ENCODE measurements around the gene DPH1. TPM values are rescaled to one million over a fixed set of nuclear protein-coding genes. Genes with fewer than 3 reads are reported as not detected.

The DPH1 gene
- total RNA-seq, 6 donors from 2014 or later = 28.8 to 129 (median 45.1) TPM

GRCh38 chr17:2054262-2054511 is 24.2 kb downstream of the DPH1 start:
- 14% methylated on average over 5 of the region's 16 CpGs; no CpG with 5 or more reads in 1 of the 2 donors for WGBS, 2 donors
- Histone ChIP-seq H3K27ac (peak overlapping the region in 3 of 4 donors; percentile 86 to 96 (median 93)), H3K9me3 (no peaks in the 10 kb centered on the region)

GRCh38 chr17:2054512-2055291 is 24.7 kb downstream of the DPH1 start, which contains the start of gene HIC1:
Gene HIC1, plus strand, starts transcription at chr17:2055103. Its CDS starts 1,588 bp downstream, at chr17:2056691.
- no peaks in the 10 kb centered on the region for H3K9me3 ChIP-seq
- TF ChIP-seq POLR2A (IDR thresholded peaks at IDR 0.05) (peak in 2 of 4 donors; percentile 56 to 71), POLR2AphosphoS5 (IDR thresholded peaks at IDR 0.05) (peak; percentile 72 to 73), CTCF (IDR thresholded peaks at IDR 0.05) (peak; percentile 95 to 99 (median 98)), EP300 (IDR thresholded peaks at IDR 0.05) (no peak)
- peak within 1 kb of the TSS; percentile 34 to 76 (median 51) for H3K4me3 ChIP-seq
- peak; percentile 78 to 97 for DNase-seq
- peaks cover 0 to 63% (median 21%) of the 10 kb centered on the region in 4 donors for H3K27me3 ChIP-seq
- H3K4me1 ChIP-seq = peaks cover 62 to 85% (median 64%) of the 10 kb centered on the region in 4 donors
- WGBS, 2 donors = 8 to 9% methylated on average over 9 to 14 of the region's 72 CpGs
- peak within 1 kb of the TSS; percentile 86 to 96 (median 91) for H3K27ac ChIP-seq
- peaks cover 0 to 2% (median 0%) of the 10 kb centered on the region in 4 donors for H3K36me3 ChIP-seq
- peak; percentile 75 to 80 for ATAC-seq (ENCODE audit: low FRiP score in 2 of 2)

More at GRCh38 chr17:2054262-2054511, 24.2 kb downstream of the DPH1 start:
- TF ChIP-seq EP300 (IDR thresholded peaks at IDR 0.05) (no peak), POLR2A (IDR thresholded peaks at IDR 0.05) (no peak), POLR2AphosphoS5 (IDR thresholded peaks at IDR 0.05) (no peak), CTCF (IDR thresholded peaks at IDR 0.05) (no peak)
- Histone ChIP-seq H3K36me3 (no peaks in the 10 kb centered on the region), H3K27me3 (peaks cover 0 to 63% (median 21%) of the 10 kb centered on the region in 4 donors), H3K4me3 (peak overlapping the region in 3 of 4 donors; percentile 46 to 76 (median 56)), H3K4me1 (peaks cover 61 to 85% (median 63%) of the 10 kb centered on the region in 4 donors)
- no peak for DNase-seq
- ATAC-seq (ENCODE audit: low FRiP score in 2 of 2) = no peak

- Histone ChIP-seq H3K4me1 (peaks cover 66 to 87% (median 68%) of the 10 kb centered on the region in 4 donors), H3K9me3 (no peaks in the 10 kb centered on the region), H3K4me3 (peak overlapping the region; percentile 34 to 76 (median 51)), H3K27me3 (peaks cover 0 to 59% (median 21%) of the 10 kb centered on the region in 4 donors), H3K36me3 (peaks cover 0 to 9% (median 0%) of the 10 kb centered on the region in 4 donors), H3K27ac (peak overlapping the region; percentile 86 to 96 (median 91))
- TF ChIP-seq POLR2A (IDR thresholded peaks at IDR 0.05) (no peak), CTCF (IDR thresholded peaks at IDR 0.05) (no peak), POLR2AphosphoS5 (IDR thresholded peaks at IDR 0.05) (no peak), EP300 (IDR thresholded peaks at IDR 0.05) (no peak)
- ATAC-seq (ENCODE audit: low FRiP score in 2 of 2) = peak in 1 of 2 donors; percentile 0
- WGBS, 2 donors = 2 to 18% methylated on average over 3 to 29 of the region's 113 CpGs
- DNase-seq = peak in 1 of 2 donors; percentile 90
These were observed 25.6 kb downstream of the DPH1 start for GRCh38 chr17:2055292-2056205.

- Histone ChIP-seq H3K4me3 (peak overlapping the region; percentile 22 to 76 (median 51)), H3K27ac (peak overlapping the region; percentile 86 to 96 (median 91)), H3K36me3 (peaks cover 0 to 12% (median 3%) of the 10 kb centered on the region in 4 donors), H3K27me3 (peaks cover 0 to 50% (median 12%) of the 10 kb centered on the region in 4 donors), H3K9me3 (no peaks in the 10 kb centered on the region), H3K4me1 (peaks cover 57 to 84% (median 66%) of the 10 kb centered on the region in 4 donors)
- no peak for ATAC-seq (ENCODE audit: low FRiP score in 2 of 2)
- TF ChIP-seq CTCF (IDR thresholded peaks at IDR 0.05) = peak in 3 of 6 experiments; percentile 2 to 18 (median 13)
- no peak for TF ChIP-seq POLR2A (IDR thresholded peaks at IDR 0.05)
- 40 to 47% methylated on average over 10 to 66 of the region's 85 CpGs for WGBS, 2 donors
- DNase-seq = peak in 1 of 2 donors; percentile 89
These were observed 26.5 kb downstream of the DPH1 start for GRCh38 chr17:2056206-2057174.
